Right lobe of liver (tissue), 4 donors: ENCODE data around the gene ARMC2.

Source experiments
- POLR2A ChIP-seq: fragments of 450-650 bp; IDR thresholded peaks from one replicate; pipeline ENCODE4 v1.6.1; 2017; ENCODE audit warnings: antibody characterized with exemption, mild to moderate bottlenecking
- TF ChIP-seq, protein P1 (sequence below), 4 donors: fragments of 200-600 bp in 3 of 4; fragments of 450-650 bp in 1 of 4; IDR thresholded peaks; one replicate each; pipeline versions ENCODE4 v1.5.1 to v1.8.0; 2016 to 2022; ENCODE audit warnings: antibody characterized with exemption in 4 of 4, mild to moderate bottlenecking in 2 of 4
- donor health status: DM: no; HTN: no; CAD: no.
- donor health status: DM: no; HTN: no; CAD: no.
- donor health status: DM: no; HTN: yes; CAD: no.

DNA sequence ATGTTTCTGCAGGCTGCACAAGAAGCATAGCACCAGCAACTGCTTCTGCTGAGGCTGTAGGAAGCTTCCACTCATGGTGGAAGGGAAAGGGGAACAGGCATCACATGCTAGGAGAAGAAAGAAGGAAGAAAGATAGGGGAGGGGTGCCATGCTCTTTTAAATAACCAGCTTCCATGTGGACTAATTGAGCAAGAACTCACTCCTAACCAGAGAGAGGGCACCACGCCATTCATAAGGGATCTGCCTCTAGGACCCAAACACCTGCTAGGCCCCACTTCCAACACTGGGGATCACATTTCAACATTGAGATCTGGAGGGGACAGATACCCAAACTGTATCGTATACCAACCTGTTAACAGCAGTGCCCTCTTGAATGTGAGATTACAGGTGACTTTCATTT lies 46.9 kb upstream of the ARMC2 start:
- TF ChIP-seq, protein P1, sequence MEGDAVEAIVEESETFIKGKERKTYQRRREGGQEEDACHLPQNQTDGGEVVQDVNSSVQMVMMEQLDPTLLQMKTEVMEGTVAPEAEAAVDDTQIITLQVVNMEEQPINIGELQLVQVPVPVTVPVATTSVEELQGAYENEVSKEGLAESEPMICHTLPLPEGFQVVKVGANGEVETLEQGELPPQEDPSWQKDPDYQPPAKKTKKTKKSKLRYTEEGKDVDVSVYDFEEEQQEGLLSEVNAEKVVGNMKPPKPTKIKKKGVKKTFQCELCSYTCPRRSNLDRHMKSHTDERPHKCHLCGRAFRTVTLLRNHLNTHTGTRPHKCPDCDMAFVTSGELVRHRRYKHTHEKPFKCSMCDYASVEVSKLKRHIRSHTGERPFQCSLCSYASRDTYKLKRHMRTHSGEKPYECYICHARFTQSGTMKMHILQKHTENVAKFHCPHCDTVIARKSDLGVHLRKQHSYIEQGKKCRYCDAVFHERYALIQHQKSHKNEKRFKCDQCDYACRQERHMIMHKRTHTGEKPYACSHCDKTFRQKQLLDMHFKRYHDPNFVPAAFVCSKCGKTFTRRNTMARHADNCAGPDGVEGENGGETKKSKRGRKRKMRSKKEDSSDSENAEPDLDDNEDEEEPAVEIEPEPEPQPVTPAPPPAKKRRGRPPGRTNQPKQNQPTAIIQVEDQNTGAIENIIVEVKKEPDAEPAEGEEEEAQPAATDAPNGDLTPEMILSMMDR (IDR thresholded peaks at IDR 0.05): no peak
- TF ChIP-seq POLR2A: no peak
